Body of pancreas (tissue), 4 donors: Measurements from ENCODE around the gene PRDM16. TPM values are rescaled to one million over a fixed set of nuclear protein-coding genes. Genes with fewer than 3 reads are reported as not detected.

Experiments used
- ATAC-seq: fragments of 150-250 bp; one replicate; pipeline ENCODE4 v1.9.1; 2016
- DNase-seq, 4 donors: peaks; one replicate each; pipeline ENCODE4 v3.0.0-alpha.2; 2019
- H3K27ac ChIP-seq, 4 donors: fragments of 200-600 bp; sonication (generic); 1 replicate in 3 of 4; 2 replicates in 1 of 4; pipeline versions ENCODE4 v1.5.1 to v1.6.1; 2016 to 2019; ENCODE audit warnings: mild to moderate bottlenecking in 1 of 4, mixed read lengths in 1 of 4, moderate library complexity in 1 of 4
- H3K27me3 ChIP-seq, 2 donors: fragments of 200-600 bp; sonication (generic); one replicate each; pipeline ENCODE4 v1.6.0; 2016; ENCODE audit warnings: mild to moderate bottlenecking in 1 of 2
- H3K36me3 ChIP-seq, 2 donors: fragments of 200-600 bp; sonication (generic); replicated peaks in 1 of 2; 2 replicates each; pipeline ENCODE4 v1.5.1; 2016; ENCODE audit warnings: low read depth in 2 of 2; ENCODE audit not compliant: insufficient read depth in 1 of 2
- H3K4me1 ChIP-seq: fragments of 200-600 bp; sonication (generic); one replicate; pipeline ENCODE4 v1.6.0; 2016
- H3K4me3 ChIP-seq, 2 donors: fragments of 200-600 bp; sonication (generic); 1 replicate in 1 of 2; 2 replicates in 1 of 2; pipeline ENCODE4 v1.5.1; 2016 to 2019
- H3K9me3 ChIP-seq, 3 donors: fragments of 200-600 bp; sonication (generic); 1 replicate in 2 of 3; 2 replicates in 1 of 3; pipeline ENCODE4 v1.5.1; 2016
- CTCF ChIP-seq, 7 experiments: fragments of 450-650 bp in 4 of 7; fragments of 200-600 bp in 3 of 7; sonication (generic) in 3 of 7; IDR thresholded peaks; one replicate each; pipeline ENCODE4 v1.5.1; 2016 to 2019; ENCODE audit warnings: antibody characterized with exemption in 7 of 7
- POLR2A ChIP-seq, 3 donors: fragments of 450-650 bp; IDR thresholded peaks; one replicate each; pipeline ENCODE4 v1.6.1; 2016; ENCODE audit warnings: antibody characterized with exemption in 3 of 3, mild to moderate bottlenecking in 2 of 3
- WGBS, 2 donors: methylation state at CpG; one replicate each; pipeline ENCODE4 v1.1.5; 2017; 5-methylcytosine and 5-hydroxymethylcytosine counted together
- intact Hi-C: fragments of 100-400 bp; cut with DNase I; formaldehyde crosslinking; loops from one replicate; pipeline ENCODE4 v1.15.1; 2023
- total RNA-seq, 2 donors: library from RNA; depleted of rRNA; stranded (reverse); fragments of >200 nt; gene quantifications; one replicate each; pipeline ENCODE4 v1.1.0, GENCODE V29; 2016

Gene PRDM16
- total RNA-seq, 2 donors from 2014 or later = 15.2 to 16.6 TPM

- no peak overlapping the region for H3K4me3 ChIP-seq
- no peak for ATAC-seq
- no peak for DNase-seq
- H3K4me1 ChIP-seq = peaks cover 22% of the 10 kb centered on the region
- intact Hi-C loops = no loop called here
- 94 to 95% methylated on average over 16 to 18 of the region's 18 CpGs for WGBS, 2 donors
- TF ChIP-seq POLR2A (IDR thresholded peaks at IDR 0.05) (no peak), CTCF (IDR thresholded peaks at IDR 0.05) (no peak)
- no peaks in the 10 kb centered on the region for H3K9me3 ChIP-seq
- no peak overlapping the region for H3K27ac ChIP-seq
- no peaks in the 10 kb centered on the region for H3K36me3 ChIP-seq
- no peaks in the 10 kb centered on the region for H3K27me3 ChIP-seq
Observed at GRCh38 chr1:3192825-3193224, 123.8 kb downstream of the PRDM16 start.

- Histone ChIP-seq H3K9me3 (no peaks in the 10 kb centered on the region), H3K4me3 (no peak overlapping the region), H3K4me1 (peaks cover 12% of the 10 kb centered on the region), H3K27ac (no peak overlapping the region), H3K36me3 (no peaks in the 10 kb centered on the region), H3K27me3 (no peaks in the 10 kb centered on the region)
- ATAC-seq (no peak), DNase-seq (no peak)
- TF ChIP-seq POLR2A (IDR thresholded peaks at IDR 0.05) (no peak), CTCF (IDR thresholded peaks at IDR 0.05) (no peak)
- intact Hi-C loops = no loop called here
- WGBS, 2 donors = 77% methylated on average over 10 of the region's 11 CpGs; no CpG with 5 or more reads in 1 of the 2 donors
Observed at GRCh38 chr1:3193811-3194210, 124.8 kb downstream of the PRDM16 start.

DNA sequence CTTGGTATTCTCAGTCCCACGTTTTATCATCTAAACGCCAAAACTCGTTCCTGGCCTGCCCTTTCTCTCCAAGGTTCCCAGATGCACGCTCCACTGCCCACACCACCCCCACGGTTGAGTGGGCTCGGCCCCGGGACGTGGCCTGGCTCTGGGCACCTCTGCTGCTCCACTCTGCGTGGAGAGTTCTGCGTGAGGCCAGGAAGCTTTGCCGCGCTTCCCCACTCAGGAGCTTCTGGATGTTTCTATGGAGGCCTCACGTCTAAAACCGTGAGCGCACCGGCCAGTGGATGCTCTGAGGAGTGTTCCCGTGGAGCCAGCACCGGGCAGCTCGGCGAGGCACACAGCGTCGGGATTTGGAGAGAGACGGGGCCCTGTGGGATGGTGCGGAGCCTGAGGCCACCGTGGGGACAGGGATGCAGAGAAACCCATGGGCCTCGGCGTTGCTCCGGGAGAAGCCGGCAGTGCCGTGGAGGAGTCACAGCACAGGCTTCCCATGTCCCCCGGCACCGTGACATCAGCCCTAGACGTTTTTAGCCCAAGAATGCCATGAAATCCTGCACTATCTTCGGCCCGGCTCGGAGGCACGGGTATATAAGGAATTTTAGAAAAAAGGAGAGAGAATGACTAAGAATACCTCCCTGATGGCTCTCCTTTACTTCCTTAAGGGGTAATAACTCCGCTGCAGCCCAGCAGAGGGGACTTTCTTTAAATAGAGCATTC lies 125.9 kb downstream of the PRDM16 start:
- Histone ChIP-seq H3K27me3 (no peaks in the 10 kb centered on the region), H3K4me3 (no peak overlapping the region), H3K9me3 (no peaks in the 10 kb centered on the region), H3K4me1 (peaks cover 7% of the 10 kb centered on the region), H3K27ac (no peak overlapping the region), H3K36me3 (no peaks in the 10 kb centered on the region)
- ATAC-seq = no peak
- 89% methylated on average over 21 to 30 of the region's 38 CpGs for WGBS, 2 donors
- intact Hi-C loops = no loop called here
- no peak for DNase-seq
- TF ChIP-seq POLR2A (IDR thresholded peaks at IDR 0.05) (no peak), CTCF (IDR thresholded peaks at IDR 0.05) (no peak)

- Histone ChIP-seq H3K36me3 (no peaks in the 10 kb centered on the region), H3K9me3 (no peaks in the 10 kb centered on the region), H3K4me1 (peaks cover 5% of the 10 kb centered on the region), H3K4me3 (no peak overlapping the region), H3K27ac (no peak overlapping the region), H3K27me3 (no peaks in the 10 kb centered on the region)
- ATAC-seq (no peak), DNase-seq (no peak)
- TF ChIP-seq CTCF (IDR thresholded peaks at IDR 0.05) (no peak), POLR2A (IDR thresholded peaks at IDR 0.05) (no peak)
- intact Hi-C loops = no loop called here
- WGBS, 2 donors = 84 to 91% methylated on average over 10 of the region's 10 CpGs
Observed at GRCh38 chr1:3195480-3195815, 126.4 kb downstream of the PRDM16 start.

DNA sequence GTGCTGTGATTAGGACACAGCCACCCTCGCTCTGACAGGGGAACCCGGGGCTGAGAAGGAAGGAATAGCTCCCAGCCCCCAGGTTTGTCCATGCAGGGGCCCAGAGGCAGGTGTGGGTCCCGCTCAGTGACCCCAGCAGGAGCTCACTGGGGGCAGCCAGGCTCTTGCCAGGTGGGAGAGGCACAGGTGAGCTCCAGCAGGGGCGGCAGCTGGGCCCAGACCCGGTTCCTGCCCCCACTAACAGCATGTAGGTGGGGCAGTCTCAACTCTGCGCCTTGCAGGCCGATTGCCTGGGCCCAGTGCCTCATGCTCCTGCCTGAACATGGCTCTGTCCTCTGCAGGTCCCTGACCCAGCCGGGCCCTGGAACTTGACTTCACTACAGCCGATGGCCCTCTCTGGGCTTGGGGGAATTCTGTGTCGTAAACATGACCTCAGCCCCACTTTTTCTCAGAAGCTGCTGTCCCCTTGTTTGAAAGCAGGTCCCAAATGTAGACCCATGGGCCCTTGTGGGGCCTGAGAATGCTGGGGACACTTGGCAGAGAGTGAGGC lies 127.0 kb downstream of the PRDM16 start:
- H3K9me3 ChIP-seq = no peaks in the 10 kb centered on the region
- H3K27ac ChIP-seq = no peak overlapping the region
- TF ChIP-seq CTCF (IDR thresholded peaks at IDR 0.05) (no peak), POLR2A (IDR thresholded peaks at IDR 0.05) (no peak)
- H3K4me1 ChIP-seq = no peaks in the 10 kb centered on the region
- H3K27me3 ChIP-seq = no peaks in the 10 kb centered on the region
- 79 to 93% methylated on average over 5 to 10 of the region's 10 CpGs for whole genome bisulfite sequencing, 2 donors
- DNase-seq (no peak), ATAC-seq (no peak)
- no peaks in the 10 kb centered on the region for H3K36me3 ChIP-seq
- intact Hi-C loops = no loop called here
- no peak overlapping the region for H3K4me3 ChIP-seq
